ENCODE data around the gene FGD5. TPM values are rescaled to one million over a fixed set of nuclear protein-coding genes. Genes with fewer than 3 reads are reported as not detected.

The FGD5 gene
- polyA plus RNA-seq, 1 donor (not counting 4 experiments of a cell fraction or from before 2014, with no cell fraction given), result not detected

DNA sequence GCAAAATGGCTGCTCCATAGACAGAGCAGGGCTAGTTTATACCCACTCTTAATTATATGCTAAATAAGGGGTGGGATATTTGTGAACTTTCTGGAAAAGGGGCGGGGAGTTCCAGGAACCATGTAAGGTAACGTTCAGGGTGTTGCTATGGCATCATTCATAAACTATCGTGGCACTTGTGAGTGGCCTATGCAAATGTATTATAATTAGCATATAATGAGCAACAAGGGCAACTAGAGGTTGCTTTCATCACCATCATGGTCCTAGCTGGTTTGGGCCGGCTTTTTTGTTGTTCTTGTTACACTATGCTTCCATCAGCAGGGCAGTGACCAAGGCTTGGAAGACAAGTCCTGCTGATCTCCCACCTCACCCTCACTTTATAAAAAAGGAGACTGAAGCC lies 43.2 kb upstream of the FGD5 start:
- Histone ChIP-seq H3K4me3 (ENCODE audit: control insufficient read depth in 2 of 3, extremely low read depth in 1 of 3, insufficient read depth in 2 of 3, low read depth in 1 of 3, low read length in 3 of 3) (no peak overlapping the region), H3K9me1 (ENCODE audit: control insufficient read depth, extremely low read depth, insufficient read depth, low read length) (no peaks in the 10 kb centered on the region), H3K27me3 (ENCODE audit: control insufficient read depth, extremely low read depth, insufficient read depth, low read length) (no peaks in the 10 kb centered on the region), H3K79me2 (ENCODE audit: control insufficient read depth, insufficient read depth, low read length) (no peaks in the 10 kb centered on the region), H3K4me1 (ENCODE audit: control insufficient read depth, extremely low read depth, insufficient read depth, low read length) (no peaks in the 10 kb centered on the region), H3K9me3 (ENCODE audit: control insufficient read depth, low read depth, low read length) (no peaks in the 10 kb centered on the region), H2AFZ (ENCODE audit: control insufficient read depth, low read length) (no peak overlapping the region), H3K9ac (ENCODE audit: control insufficient read depth, extremely low read depth, insufficient read depth, low read length) (no peak overlapping the region), H4K20me1 (ENCODE audit: control insufficient read depth, extremely low read depth, insufficient read depth, low read length) (no peaks in the 10 kb centered on the region), H3K36me3 (ENCODE audit: control insufficient read depth in 2 of 2, extremely low read depth in 1 of 2, insufficient read depth in 2 of 2, low read length in 2 of 2) (no peaks in the 10 kb centered on the region), H3K4me2 (ENCODE audit: control insufficient read depth, extremely low read depth, insufficient read depth, low read depth, low read length) (no peak overlapping the region), H3K27ac (ENCODE audit: control insufficient read depth, insufficient read depth, low read length) (no peak overlapping the region)
- TF ChIP-seq, protein P1, sequence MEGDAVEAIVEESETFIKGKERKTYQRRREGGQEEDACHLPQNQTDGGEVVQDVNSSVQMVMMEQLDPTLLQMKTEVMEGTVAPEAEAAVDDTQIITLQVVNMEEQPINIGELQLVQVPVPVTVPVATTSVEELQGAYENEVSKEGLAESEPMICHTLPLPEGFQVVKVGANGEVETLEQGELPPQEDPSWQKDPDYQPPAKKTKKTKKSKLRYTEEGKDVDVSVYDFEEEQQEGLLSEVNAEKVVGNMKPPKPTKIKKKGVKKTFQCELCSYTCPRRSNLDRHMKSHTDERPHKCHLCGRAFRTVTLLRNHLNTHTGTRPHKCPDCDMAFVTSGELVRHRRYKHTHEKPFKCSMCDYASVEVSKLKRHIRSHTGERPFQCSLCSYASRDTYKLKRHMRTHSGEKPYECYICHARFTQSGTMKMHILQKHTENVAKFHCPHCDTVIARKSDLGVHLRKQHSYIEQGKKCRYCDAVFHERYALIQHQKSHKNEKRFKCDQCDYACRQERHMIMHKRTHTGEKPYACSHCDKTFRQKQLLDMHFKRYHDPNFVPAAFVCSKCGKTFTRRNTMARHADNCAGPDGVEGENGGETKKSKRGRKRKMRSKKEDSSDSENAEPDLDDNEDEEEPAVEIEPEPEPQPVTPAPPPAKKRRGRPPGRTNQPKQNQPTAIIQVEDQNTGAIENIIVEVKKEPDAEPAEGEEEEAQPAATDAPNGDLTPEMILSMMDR (optimal IDR thresholded peaks at IDR 0.05 in 1 of 3, IDR thresholded peaks at IDR 0.05 in 1 of 3, conservative IDR thresholded peaks at IDR 0.05 in 1 of 3; ENCODE audit: extremely low read depth in 1 of 3, insufficient read depth in 2 of 3, low read length in 3 of 3), result no peak
- TF ChIP-seq EZH2 (IDR thresholded peaks at IDR 0.05; ENCODE audit: low read length), result no peak
- FAIRE-seq (no peak), DNase-seq (ENCODE audit: low read depth, low spot score) (no peak)
- dilution Hi-C loops (cut with MboI; ENCODE audit: extremely low pct_ligation_motif_present, low sequenced_read_pairs), result no loop called here

DNA sequence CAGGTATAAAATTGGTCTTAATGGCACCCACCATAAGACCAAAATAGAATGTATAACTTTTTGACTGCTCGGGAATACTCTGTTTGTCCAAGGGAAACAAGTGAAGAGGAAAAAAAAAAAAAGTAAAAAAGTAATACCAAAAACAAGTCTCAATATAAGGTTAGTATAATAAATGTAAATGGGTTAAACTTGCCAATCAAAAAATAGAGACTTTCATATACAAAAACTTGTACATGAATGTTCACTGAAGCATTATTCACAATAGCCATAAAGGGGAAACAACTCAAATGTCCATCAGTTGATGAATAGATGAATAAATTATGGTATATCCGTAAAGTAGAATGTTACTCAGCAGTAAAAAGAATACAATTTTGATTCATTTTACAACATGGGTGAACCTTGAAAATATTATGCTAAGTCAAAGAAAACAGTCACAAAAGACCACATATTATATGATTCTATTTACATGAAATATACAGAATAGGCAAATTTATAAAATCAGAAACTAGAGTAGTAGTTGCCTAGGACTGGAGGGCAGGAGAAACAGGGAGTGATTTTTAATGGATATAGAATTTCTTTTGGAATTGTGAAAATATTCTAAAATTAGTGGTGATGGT lies 39.6 kb upstream of the FGD5 start:
- H4K20me1 ChIP-seq (ENCODE audit: control insufficient read depth, extremely low read depth, insufficient read depth, low read length), result no peaks in the 10 kb centered on the region
- H3K4me1 ChIP-seq (ENCODE audit: control insufficient read depth, extremely low read depth, insufficient read depth, low read length), result no peaks in the 10 kb centered on the region
- no peaks in the 10 kb centered on the region for H3K79me2 ChIP-seq (ENCODE audit: control insufficient read depth, insufficient read depth, low read length)
- no peaks in the 10 kb centered on the region for H3K9me3 ChIP-seq (ENCODE audit: control insufficient read depth, low read depth, low read length)
- no peak for TF ChIP-seq EZH2 (IDR thresholded peaks at IDR 0.05; ENCODE audit: low read length)
- TF ChIP-seq, protein P1 (optimal IDR thresholded peaks at IDR 0.05 in 1 of 3, IDR thresholded peaks at IDR 0.05 in 1 of 3, conservative IDR thresholded peaks at IDR 0.05 in 1 of 3; ENCODE audit: extremely low read depth in 1 of 3, insufficient read depth in 2 of 3, low read length in 3 of 3), result no peak
- dilution Hi-C loops (cut with MboI; ENCODE audit: extremely low pct_ligation_motif_present, low sequenced_read_pairs), result no loop called here
- H3K9ac ChIP-seq (ENCODE audit: control insufficient read depth, extremely low read depth, insufficient read depth, low read length), result no peak overlapping the region
- H3K36me3 ChIP-seq (ENCODE audit: control insufficient read depth in 2 of 2, extremely low read depth in 1 of 2, insufficient read depth in 2 of 2, low read length in 2 of 2), result no peaks in the 10 kb centered on the region
- FAIRE-seq (no peak), DNase-seq (ENCODE audit: low read depth, low spot score) (no peak)
- no peaks in the 10 kb centered on the region for H3K9me1 ChIP-seq (ENCODE audit: control insufficient read depth, extremely low read depth, insufficient read depth, low read length)
- H3K27ac ChIP-seq (ENCODE audit: control insufficient read depth, insufficient read depth, low read length), result no peak overlapping the region
- no peak overlapping the region for H2AFZ ChIP-seq (ENCODE audit: control insufficient read depth, low read length)
- H3K27me3 ChIP-seq (ENCODE audit: control insufficient read depth, extremely low read depth, insufficient read depth, low read length), result no peaks in the 10 kb centered on the region
- H3K4me2 ChIP-seq (ENCODE audit: control insufficient read depth, extremely low read depth, insufficient read depth, low read depth, low read length), result no peak overlapping the region
- H3K4me3 ChIP-seq (ENCODE audit: control insufficient read depth in 2 of 3, extremely low read depth in 1 of 3, insufficient read depth in 2 of 3, low read depth in 1 of 3, low read length in 3 of 3), result no peak overlapping the region

All from keratinocyte (primary cell).